Activated CD4-positive, alpha-beta T cell treated with anti-CD3 and anti-CD28 coated beads for 36 hours (primary cell): ENCODE data around the gene INPP5D. TPM values are rescaled to one million over a fixed set of nuclear protein-coding genes. Genes with fewer than 3 reads are reported as not detected.
A peak's percentile ranks its signal among the peaks of the same experiment; 100 is the strongest.

Source experiments
- ATAC-seq: fragments of 200-7000 bp; cut with Tn5 transposase; one replicate; pipeline ENCODE4 v1.10.0; 2021; ENCODE audit warnings: mild to moderate bottlenecking, moderate library complexity
- CTCF ChIA-PET: fragments of 350-600 bp; sonication (Branson Sonifier 250); formaldehyde crosslinking; loops from one replicate; lab custom pipeline; 2021; ENCODE audit warnings: antibody characterized with exemption; lab: Charles Lee
- POLR2A ChIA-PET: fragments of 350-600 bp; sonication (Branson Sonifier 250); formaldehyde crosslinking; loops from one replicate; lab custom pipeline; 2021; ENCODE audit warnings: antibody characterized with exemption, inconsistent platforms; lab: Charles Lee
- DNase-seq: peaks from one replicate; pipeline ENCODE4 v3.0.0-alpha.2; 2020
- H3K27ac Mint-ChIP-seq: one replicate; pipeline ENCODE4 v1.8.0; 2021; ENCODE audit warnings: mixed read lengths
- H3K27me3 Mint-ChIP-seq: one replicate; pipeline ENCODE4 v1.8.0; 2021; ENCODE audit warnings: mixed read lengths
- H3K36me3 Mint-ChIP-seq: one replicate; pipeline ENCODE4 v1.8.0; 2021; ENCODE audit warnings: low read depth, mixed read lengths
- H3K4me1 Mint-ChIP-seq: one replicate; pipeline ENCODE4 v1.8.0; 2021; ENCODE audit warnings: mixed read lengths
- H3K4me3 Mint-ChIP-seq: one replicate; pipeline ENCODE4 v1.8.0; 2021; ENCODE audit warnings: mild to moderate bottlenecking, moderate library complexity, mixed read lengths
- H3K9me3 Mint-ChIP-seq: one replicate; pipeline ENCODE4 v1.8.0; 2021; ENCODE audit warnings: low read depth, mixed read lengths
- intact Hi-C, 2 experiments: fragments of 100-400 bp; cut with DNase I in 1 of 2; cut with micrococcal nuclease in 1 of 2; formaldehyde crosslinking; loops; one replicate each; pipeline versions ENCODE4 v1.14.2 to v1.15.1; 2022 to 2024; cut with DNase I, micrococcal nuclease
- total RNA-seq, 2 experiments: library from RNA; stranded (reverse); gene quantifications; one replicate each; pipeline ENCODE4 v1.2.3, GENCODE V29; 2021

Gene INPP5D
- total RNA-seq, 2 experiments from 2014 or later, result 40.5 to 53.4 TPM

GRCh38 chr2:233021771-233022170, 38.4 kb upstream of the INPP5D start:
- no peak for DNase-seq
- no peaks in the 10 kb centered on the region for H3K27me3 Mint-ChIP-seq
- POLR2A ChIA-PET, result no interaction called here
- peaks cover 2% of the 10 kb centered on the region for H3K9me3 Mint-ChIP-seq
- H3K4me3 Mint-ChIP-seq, result no peak overlapping the region
- no peak overlapping the region for H3K27ac Mint-ChIP-seq
- intact Hi-C loops, result no loop called here
- no peak for ATAC-seq
- CTCF ChIA-PET, result no interaction called here
- H3K36me3 Mint-ChIP-seq, result no peaks in the 10 kb centered on the region
- H3K4me1 Mint-ChIP-seq, result no peaks in the 10 kb centered on the region

GRCh38 chr2:233022561-233022960, 37.6 kb upstream of the INPP5D start:
- ChIA-PET POLR2A (no interaction called here), CTCF (no interaction called here)
- intact Hi-C loops, result no loop called here
- Mint-ChIP-seq H3K36me3 (no peaks in the 10 kb centered on the region), H3K27me3 (no peaks in the 10 kb centered on the region), H3K4me3 (no peak overlapping the region), H3K27ac (no peak overlapping the region), H3K9me3 (peaks cover under 1% of the 10 kb centered on the region), H3K4me1 (no peaks in the 10 kb centered on the region)
- DNase-seq (no peak), ATAC-seq (no peak)

GRCh38 chr2:233023007-233023760, 37.0 kb upstream of the INPP5D start:
- Mint-ChIP-seq H3K9me3 (no peaks in the 10 kb centered on the region), H3K27ac (no peak overlapping the region), H3K36me3 (no peaks in the 10 kb centered on the region), H3K27me3 (no peaks in the 10 kb centered on the region), H3K4me3 (no peak overlapping the region), H3K4me1 (no peaks in the 10 kb centered on the region)
- ChIA-PET CTCF (no interaction called here), POLR2A (no interaction called here)
- intact Hi-C loops, result no loop called here
- DNase-seq (no peak), ATAC-seq (no peak)

- CTCF ChIA-PET, result interaction anchor here (0.5 kb wide), 1 partner anchor 186 kb away, joined by 3 read pairs; no protein-coding TSS in a partner anchor
- DNase-seq, result no peak
- POLR2A ChIA-PET, result no interaction called here
- H3K9me3 Mint-ChIP-seq, result no peaks in the 10 kb centered on the region
- H3K27me3 Mint-ChIP-seq, result no peaks in the 10 kb centered on the region
- intact Hi-C loops, result no loop called here
- H3K4me3 Mint-ChIP-seq, result no peak overlapping the region
- H3K27ac Mint-ChIP-seq, result no peak overlapping the region
- no peak for ATAC-seq
- no peaks in the 10 kb centered on the region for H3K36me3 Mint-ChIP-seq
- no peaks in the 10 kb centered on the region for H3K4me1 Mint-ChIP-seq
Measured at GRCh38 chr2:233023761-233024410, 36.3 kb upstream of the INPP5D start.

GRCh38 chr2:233025706-233026105, 34.4 kb upstream of the INPP5D start:
- ChIA-PET POLR2A (no interaction called here), CTCF (interaction anchor here (0.6 kb wide), 1 partner anchor 379 kb away, joined by 3 read pairs; no protein-coding TSS in a partner anchor)
- ATAC-seq, result no peak
- intact Hi-C loops, result no loop called here
- Mint-ChIP-seq H3K36me3 (no peaks in the 10 kb centered on the region), H3K27ac (no peak overlapping the region), H3K9me3 (no peaks in the 10 kb centered on the region), H3K4me1 (no peaks in the 10 kb centered on the region), H3K27me3 (no peaks in the 10 kb centered on the region), H3K4me3 (no peak overlapping the region)
- no peak for DNase-seq

- ChIA-PET POLR2A (no interaction called here), CTCF (no interaction called here)
- no peaks in the 10 kb centered on the region for H3K4me1 Mint-ChIP-seq
- H3K9me3 Mint-ChIP-seq, result no peaks in the 10 kb centered on the region
- H3K4me3 Mint-ChIP-seq, result no peak overlapping the region
- DNase-seq (no peak), ATAC-seq (no peak)
- H3K36me3 Mint-ChIP-seq, result no peaks in the 10 kb centered on the region
- no peak overlapping the region for H3K27ac Mint-ChIP-seq
- H3K27me3 Mint-ChIP-seq, result no peaks in the 10 kb centered on the region
- intact Hi-C loops, result no loop called here
Measured at GRCh38 chr2:233026198-233026813, 33.8 kb upstream of the INPP5D start.

- no peak overlapping the region for H3K4me3 Mint-ChIP-seq
- intact Hi-C loops, result loop anchor here in 1 of 2 experiments (1.0 to 2.0 kb wide), 2 partner anchors 177 to 423 kb away; no protein-coding TSS in a partner anchor
- H3K27ac Mint-ChIP-seq, result no peak overlapping the region
- no peaks in the 10 kb centered on the region for H3K9me3 Mint-ChIP-seq
- H3K27me3 Mint-ChIP-seq, result no peaks in the 10 kb centered on the region
- POLR2A ChIA-PET, result no interaction called here
- CTCF ChIA-PET, result interaction anchor here (0.8 to 1.8 kb wide), 6 partner anchors 23 to 586 kb away, joined by 3 to 7 read pairs (median 4); partner anchors contain the start of gene INPP5D
- DNase-seq (no peak), ATAC-seq (no peak)
- peaks cover 8% of the 10 kb centered on the region for H3K4me1 Mint-ChIP-seq
- no peaks in the 10 kb centered on the region for H3K36me3 Mint-ChIP-seq
Measured at GRCh38 chr2:233029321-233029720, 30.8 kb upstream of the INPP5D start.

GRCh38 chr2:233031556-233032500, 28.3 kb upstream of the INPP5D start:
- no peak for DNase-seq
- H3K4me1 Mint-ChIP-seq, result peaks cover 8% of the 10 kb centered on the region
- no peak for ATAC-seq
- H3K36me3 Mint-ChIP-seq, result no peaks in the 10 kb centered on the region
- POLR2A ChIA-PET, result no interaction called here
- CTCF ChIA-PET, result interaction anchor here (0.6 to 1.2 kb wide), 3 partner anchors 14 to 103 kb away, joined by 3 to 4 read pairs (median 3); partner anchors contain the start of gene INPP5D
- intact Hi-C loops, result no loop called here
- no peak overlapping the region for H3K27ac Mint-ChIP-seq
- H3K27me3 Mint-ChIP-seq, result no peaks in the 10 kb centered on the region
- H3K9me3 Mint-ChIP-seq, result no peaks in the 10 kb centered on the region
- no peak overlapping the region for H3K4me3 Mint-ChIP-seq

- CTCF ChIA-PET, result interaction anchor here (0.8 kb wide), 1 partner anchor 22 kb away, joined by 3 read pairs; no protein-coding TSS in a partner anchor
- Mint-ChIP-seq H3K36me3 (no peaks in the 10 kb centered on the region), H3K27ac (no peak within 1 kb of the TSS), H3K27me3 (no peaks in the 10 kb centered on the region), H3K9me3 (no peaks in the 10 kb centered on the region), H3K4me1 (peaks cover 8% of the 10 kb centered on the region), H3K4me3 (no peak within 1 kb of the TSS)
- POLR2A ChIA-PET, result no interaction called here
- no peak for DNase-seq
- intact Hi-C loops, result no loop called here
- ATAC-seq, result no peak
Measured at GRCh38 chr2:233032551-233033320, 27.4 kb upstream of the INPP5D start, which contains the start of gene NEU2. NEU2 (plus strand) TSS chr2:233032672; CDS start chr2:233032672, 0 bp downstream.

GRCh38 chr2:233033672-233034071, 26.5 kb upstream of the INPP5D start:
- no peaks in the 10 kb centered on the region for H3K27me3 Mint-ChIP-seq
- no peak overlapping the region for H3K27ac Mint-ChIP-seq
- DNase-seq (peak; percentile 49), ATAC-seq (peak; percentile 83)
- H3K4me1 Mint-ChIP-seq, result peaks cover 8% of the 10 kb centered on the region
- H3K4me3 Mint-ChIP-seq, result no peak overlapping the region
- H3K9me3 Mint-ChIP-seq, result no peaks in the 10 kb centered on the region
- H3K36me3 Mint-ChIP-seq, result no peaks in the 10 kb centered on the region
- POLR2A ChIA-PET, result no interaction called here
- intact Hi-C loops, result no loop called here
- CTCF ChIA-PET, result interaction anchor here (0.8 to 1.2 kb wide), 4 partner anchors 20 to 179 kb away, joined by 3 to 4 read pairs (median 4); no protein-coding TSS in a partner anchor
